GM21526 (cell line): Measurements from ENCODE around the gene ATXN7L3.
"Not testable (repeated sequence)": the region's sequence is repeated elsewhere in the genome, so short reads cannot be mapped to it uniquely, and the experiment has no call there.

ENCODE experiments used
- ATAC-seq: cut with Tn5 transposase; IDR thresholded peaks from one replicate; pipeline ENCODE4 v1.9.1; 2021; ENCODE audit warnings: moderate library complexity; ENCODE audit not compliant: unreplicated experiment, low FRiP score

Gene ATXN7L3, protein sequence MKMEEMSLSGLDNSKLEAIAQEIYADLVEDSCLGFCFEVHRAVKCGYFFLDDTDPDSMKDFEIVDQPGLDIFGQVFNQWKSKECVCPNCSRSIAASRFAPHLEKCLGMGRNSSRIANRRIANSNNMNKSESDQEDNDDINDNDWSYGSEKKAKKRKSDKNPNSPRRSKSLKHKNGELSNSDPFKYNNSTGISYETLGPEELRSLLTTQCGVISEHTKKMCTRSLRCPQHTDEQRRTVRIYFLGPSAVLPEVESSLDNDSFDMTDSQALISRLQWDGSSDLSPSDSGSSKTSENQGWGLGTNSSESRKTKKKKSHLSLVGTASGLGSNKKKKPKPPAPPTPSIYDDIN

DNA sequence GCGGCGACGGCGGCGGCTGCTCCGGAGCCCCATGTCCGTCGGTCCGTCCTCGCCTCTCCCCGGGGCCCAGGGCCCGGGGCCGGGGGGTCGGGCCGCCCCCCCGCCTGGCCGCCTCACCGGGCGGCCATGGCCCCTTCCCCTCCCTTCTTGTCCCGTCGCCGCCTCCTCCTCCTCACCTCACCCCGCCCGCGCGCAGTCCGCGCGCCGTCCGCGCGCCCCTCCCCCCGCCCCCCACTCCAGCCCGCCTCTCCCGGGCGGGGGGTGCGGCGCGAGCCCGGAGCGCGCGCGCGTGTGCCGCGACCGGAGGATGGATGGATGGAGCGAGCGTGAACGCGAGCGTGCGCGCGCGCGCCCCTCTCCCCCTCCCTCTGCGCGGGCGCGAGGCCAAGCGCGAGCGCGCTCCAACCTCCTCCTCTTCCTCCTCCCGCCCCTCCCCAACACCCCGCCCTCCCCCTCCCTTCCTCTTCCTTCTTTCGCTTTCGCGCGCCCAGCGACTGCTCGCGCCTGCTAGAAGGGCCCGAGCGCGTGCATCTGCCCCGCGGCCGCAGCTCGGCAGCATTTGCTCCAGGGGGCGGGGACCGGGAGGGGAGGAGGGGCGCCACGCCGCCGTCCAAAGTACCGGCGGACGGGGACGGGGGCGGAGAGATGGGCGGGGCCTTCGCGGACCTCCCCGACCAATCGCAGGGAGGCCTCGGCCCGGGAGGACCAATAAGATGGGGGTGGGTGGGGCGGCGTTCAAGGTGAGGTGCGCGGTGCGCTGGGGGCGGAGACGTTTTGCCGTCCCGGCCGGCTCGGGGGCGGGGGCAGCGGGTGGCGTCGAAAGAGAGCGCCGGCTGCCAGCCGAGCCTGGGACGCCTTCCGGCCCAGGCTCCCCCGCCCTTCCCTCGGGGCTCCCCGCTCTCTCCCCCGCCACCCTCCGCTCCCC is at the start of gene ATXN7L3:
Gene ATXN7L3 (minus strand): TSS at position 332 of the 925 bp plus-strand sequence. CDS start 1,814 bp downstream, outside the sequence.
- peak; percentile 54 for ATAC-seq

DNA sequence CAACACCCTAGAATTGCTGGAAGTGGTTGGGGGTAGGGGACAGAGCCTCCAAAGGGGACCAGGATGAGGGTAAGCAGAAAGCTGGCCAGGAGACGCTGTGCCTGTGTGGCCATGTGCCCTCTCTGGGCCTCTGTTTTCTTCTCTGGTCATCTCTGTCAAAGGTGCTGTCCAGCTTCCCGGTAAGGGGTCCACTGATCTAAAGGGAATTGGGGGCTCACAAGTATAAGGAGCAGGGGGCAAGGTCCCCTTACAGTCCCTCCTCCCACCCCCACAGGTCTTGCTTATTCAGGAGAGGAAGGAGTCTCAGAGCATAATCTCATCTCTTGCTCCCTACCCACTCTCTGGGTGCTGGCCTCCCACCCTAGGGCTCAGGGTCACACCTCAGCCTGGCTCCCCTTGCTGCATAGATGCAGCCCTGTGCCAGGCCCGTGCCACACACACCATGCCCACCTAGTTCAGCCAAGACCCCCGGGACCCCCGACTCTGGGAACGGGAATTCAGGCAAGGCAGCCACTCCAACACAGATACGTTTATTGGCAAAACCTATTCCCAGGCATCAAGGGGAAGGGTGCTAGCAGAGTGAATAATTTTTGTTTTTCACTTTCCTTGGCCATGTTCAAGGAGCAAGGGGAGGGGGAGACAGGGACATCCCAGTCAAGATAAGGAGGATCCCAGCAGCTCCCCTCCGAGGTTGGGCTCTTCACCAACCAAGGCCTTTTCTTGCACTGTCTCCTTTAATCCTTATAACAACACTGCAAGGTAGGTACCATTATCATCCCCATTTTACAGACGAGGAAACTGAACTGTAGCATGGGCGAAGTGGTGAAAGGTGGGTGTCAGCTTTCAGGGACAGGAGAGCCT is 48.4 kb upstream of the ATXN7L3 start:
- ATAC-seq, result no peak

DNA sequence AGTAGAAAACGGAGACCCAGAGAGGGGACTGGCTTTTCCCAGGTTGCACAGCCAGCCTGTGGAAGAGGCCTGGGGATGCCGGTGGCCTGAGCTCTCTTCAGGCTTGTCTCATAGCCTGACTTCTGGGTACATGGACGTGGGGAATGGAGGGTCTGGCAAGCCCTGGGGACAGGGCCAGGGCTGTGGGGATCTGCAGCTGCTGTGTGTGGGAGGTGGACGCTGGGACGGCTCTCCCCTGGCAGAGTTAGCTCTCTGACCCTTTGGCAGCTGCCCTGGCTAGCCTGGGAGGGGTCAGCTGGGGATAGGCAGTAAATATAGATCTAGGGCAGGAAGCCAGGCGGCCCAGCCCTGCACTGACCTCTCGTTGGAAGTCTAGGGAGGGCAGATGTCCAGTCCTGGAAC is 47.8 kb upstream of the ATXN7L3 start:
- ATAC-seq, result no peak

DNA sequence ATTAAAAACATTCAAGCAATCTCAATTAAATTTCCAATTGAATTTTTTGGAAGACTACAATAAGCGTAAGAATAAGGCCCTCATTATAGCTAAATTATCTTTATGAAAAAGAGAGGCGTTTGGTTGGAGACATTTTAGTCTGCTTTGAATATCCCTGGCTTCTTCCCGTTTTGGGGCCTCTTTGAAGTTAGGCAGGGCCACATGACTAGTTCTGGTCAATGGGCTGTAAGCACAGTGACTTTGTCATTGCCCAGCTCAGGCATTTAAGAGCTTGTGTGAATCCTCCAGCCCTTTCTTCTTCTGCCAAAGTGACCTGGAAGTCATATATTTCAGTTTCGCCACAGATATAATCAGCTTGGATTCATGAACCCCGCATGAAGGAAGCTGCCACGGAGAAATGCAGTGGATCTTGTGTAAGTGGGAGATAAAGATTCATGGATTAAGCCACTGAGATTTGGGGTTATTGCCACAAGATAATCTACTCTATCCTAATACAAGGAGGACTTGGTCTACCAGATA is 41.5 kb upstream of the ATXN7L3 start:
- ATAC-seq, result no peak

DNA sequence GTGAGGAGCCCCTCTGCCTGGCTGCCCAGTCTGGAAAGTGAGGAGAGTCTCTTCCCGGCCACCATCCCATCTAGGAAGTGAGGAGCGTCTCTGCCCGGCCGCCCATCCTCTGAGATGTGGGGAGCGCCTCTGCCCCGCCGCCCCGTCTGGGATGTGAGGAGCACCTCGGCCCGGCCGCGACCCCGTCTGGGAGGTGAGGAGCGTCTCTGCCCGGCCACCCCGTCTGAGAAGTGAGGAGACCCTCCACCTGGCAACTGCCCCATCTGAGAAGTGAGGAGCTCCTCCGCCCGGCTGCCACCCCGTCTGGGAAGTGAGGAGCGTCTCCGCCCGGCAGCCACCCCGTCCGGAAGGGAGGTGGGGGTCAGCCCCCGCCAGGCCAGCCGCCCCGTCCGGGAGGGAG is 38.2 kb upstream of the ATXN7L3 start:
- ATAC-seq, result not testable (repeated sequence)

DNA sequence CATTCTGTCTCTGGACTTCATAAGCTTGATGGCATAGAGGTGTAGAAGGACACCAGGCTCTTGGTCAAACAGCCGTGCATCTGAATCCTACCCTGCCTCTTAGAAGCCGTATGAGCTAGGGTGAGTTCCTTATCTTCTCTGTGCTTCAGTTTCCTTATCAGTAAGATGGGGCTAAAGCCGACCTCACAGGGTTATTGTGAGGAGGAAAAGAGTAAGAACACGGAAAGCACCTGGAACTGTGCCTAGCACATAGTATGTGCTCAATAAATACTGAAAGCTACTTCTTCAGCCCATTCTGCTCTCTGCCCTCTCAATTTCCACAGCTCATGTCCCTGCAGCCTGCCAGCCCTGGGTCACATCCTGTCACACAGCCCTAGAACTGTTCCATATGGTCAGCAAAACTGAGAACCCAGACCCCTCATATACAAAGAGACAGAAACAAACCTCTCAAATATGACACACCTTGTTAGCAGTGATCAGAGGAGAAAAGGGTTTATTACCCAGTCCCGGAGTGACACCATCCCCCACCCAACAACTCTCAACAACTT is 36.8 kb upstream of the ATXN7L3 start:
- ATAC-seq, result no peak

DNA sequence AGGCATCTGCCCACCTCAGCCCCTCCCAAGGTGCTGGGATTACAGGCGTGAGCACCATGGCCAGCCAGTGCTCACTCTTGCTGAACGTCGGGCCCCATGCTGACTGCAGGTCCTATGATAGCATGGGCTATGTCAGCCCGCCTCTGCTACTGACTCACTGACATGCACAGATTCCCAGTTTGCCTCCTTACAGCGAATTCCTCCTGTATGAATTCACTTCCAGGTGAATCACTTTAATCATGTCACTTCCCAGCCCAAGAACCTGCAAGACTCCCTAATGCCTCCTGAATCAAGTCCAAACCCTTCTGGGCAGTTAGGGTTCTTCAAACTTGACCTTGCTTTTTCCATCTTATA is 35.9 kb upstream of the ATXN7L3 start:
- no peak for ATAC-seq

DNA sequence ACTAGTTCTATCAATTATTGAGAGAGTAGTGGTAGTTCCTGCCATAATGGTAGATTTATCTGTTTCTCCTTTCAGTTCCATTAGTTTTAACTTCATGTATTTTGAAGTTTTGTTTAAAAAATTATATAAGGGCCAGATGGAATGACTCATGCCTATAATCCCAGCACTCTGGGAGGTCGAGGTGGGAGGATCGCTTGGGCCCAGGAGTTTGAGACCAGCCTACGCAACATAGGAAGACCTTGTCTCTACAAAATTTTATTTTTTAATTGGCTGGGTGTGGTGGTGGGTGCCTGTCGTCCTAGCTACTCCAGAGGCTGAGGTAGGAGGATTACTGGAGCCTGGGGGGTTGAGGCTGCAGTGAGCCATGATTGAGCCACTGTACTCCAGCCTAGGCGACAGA is 33.9 kb upstream of the ATXN7L3 start:
- ATAC-seq, result no peak

DNA sequence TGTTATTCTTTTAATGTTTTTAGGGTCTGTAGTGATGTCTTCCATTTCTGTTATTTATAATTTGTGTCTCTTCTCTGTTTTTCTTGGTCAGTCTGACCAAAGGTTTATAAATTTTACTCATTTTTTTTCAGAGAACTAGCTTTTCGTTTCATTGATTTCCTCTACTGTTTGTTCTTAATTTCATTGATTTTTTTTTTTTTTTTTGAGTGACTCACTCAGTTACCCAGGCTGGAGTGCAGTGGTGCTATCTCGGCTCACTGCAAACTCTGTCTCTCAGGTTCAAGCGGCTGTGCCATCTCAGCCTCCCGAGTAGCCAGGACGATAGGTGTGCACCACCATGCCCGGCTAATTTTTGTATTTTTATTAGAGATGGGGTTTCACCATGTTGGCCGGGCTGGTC is 32.4 kb upstream of the ATXN7L3 start:
- no peak for ATAC-seq

DNA sequence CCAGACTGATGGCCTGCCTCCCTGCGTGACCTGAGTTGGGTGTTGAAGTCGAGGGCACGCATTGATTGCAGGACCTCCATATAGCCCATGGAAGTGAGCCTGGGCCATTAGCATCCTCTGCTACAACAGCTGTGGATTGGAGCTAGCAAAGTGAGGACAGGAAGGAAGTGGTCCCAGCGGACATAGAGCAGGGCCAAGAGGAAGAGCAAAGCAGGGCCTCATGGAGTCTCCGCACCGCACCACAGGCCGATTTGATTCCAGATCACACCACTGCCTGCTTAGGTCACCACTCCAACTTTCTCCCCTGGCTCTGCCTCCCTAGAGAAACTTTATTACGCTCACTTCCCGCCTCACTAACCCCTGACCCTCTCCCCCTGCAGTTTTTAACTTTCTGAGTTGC is 30.5 kb upstream of the ATXN7L3 start:
- no peak for ATAC-seq

DNA sequence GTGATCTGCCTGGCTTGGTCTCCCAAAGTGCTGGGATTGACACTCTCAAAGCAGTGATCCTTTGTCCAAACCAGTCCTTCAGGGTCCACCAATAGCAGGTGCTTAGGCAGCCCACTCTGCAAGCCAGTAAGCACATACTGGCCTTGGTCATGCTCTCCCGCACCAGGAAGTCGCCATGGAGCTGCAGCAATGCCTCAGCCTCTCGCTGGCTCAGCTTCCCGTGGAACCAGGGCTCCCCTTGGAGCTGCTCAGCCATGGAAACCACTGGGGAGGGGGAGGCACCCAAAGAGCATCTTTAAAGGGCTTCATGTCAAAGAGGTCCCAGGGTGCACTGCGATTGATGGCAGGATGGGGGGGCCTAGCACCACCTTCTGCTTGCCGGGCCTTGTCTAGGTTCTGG is 29.4 kb upstream of the ATXN7L3 start:
- ATAC-seq, result no peak

DNA sequence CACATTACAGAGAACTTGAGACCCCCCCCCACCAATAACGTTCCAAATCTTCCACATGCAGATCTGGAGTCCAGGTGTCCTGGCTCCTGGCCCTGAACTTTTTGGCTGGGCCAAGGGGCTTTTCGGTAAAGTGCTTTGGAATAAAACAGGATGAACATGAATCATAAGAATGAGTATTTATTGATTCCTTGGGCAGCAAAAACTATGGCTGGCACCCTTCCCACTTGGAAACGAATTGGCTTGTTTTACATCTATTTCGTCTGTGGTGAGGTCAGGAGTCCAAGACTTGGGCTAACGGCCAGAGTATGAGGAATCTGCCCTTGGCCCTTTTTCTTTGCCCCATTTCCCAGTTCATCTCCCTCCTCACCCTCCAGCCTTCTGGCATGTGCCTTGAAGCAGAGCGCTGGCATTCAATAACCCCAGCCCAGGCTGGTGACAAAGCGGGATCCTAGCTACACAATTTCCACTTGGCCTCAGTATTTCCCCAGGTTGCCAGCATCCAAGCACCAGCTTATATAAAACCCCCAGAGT is 23.9 kb upstream of the ATXN7L3 start:
- no peak for ATAC-seq

DNA sequence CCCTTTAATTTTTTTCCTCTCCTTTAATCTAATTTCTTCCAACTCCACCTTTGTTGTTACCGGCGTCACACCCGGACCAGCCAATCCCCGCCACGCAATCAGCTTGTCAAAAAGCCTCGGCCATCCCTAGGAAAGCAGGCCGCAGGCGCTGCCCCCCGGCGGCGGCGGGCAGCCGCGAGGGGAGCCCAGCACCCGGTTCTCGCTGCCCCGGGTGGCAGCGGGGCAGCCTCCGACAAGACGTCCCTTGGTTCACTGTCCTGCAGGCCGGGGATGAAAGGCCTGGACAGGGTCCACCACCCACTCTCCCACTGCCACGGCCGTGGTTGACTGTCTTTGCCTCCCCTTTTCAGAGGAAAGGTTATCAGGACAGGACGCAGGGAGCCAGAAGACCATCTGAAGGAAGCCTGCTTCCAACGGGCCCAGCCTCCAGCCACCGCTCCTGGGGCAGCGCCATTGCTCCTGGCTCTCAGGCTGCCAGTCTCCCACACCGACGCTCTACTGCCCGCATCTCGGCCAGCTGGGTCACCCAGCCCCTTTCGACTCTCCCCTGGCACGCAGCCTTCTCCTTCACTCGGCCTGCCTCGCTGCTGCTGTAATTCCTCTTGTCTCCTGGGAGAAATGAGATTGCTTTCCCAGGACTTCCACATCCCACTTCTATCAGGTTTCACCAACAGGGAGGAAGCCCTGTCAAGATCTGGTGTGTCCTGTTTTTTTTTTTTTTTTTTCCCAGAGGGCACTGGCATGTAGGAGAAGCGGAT is 22.6 kb upstream of the ATXN7L3 start:
- no peak for ATAC-seq

DNA sequence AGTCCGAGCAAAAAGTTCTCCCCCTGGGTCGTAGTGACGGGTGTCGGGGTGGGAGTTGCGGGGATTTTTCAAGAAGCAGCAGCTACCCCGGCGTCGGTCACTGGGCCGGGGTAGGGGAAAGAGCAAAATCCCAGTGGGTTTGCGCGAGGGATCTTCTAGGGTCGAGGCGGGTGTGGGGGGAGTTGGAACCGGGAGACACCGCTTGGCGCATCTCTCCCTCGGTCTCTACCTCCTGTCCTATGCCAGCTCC is 22.1 kb upstream of the ATXN7L3 start:
- ATAC-seq, result no peak

DNA sequence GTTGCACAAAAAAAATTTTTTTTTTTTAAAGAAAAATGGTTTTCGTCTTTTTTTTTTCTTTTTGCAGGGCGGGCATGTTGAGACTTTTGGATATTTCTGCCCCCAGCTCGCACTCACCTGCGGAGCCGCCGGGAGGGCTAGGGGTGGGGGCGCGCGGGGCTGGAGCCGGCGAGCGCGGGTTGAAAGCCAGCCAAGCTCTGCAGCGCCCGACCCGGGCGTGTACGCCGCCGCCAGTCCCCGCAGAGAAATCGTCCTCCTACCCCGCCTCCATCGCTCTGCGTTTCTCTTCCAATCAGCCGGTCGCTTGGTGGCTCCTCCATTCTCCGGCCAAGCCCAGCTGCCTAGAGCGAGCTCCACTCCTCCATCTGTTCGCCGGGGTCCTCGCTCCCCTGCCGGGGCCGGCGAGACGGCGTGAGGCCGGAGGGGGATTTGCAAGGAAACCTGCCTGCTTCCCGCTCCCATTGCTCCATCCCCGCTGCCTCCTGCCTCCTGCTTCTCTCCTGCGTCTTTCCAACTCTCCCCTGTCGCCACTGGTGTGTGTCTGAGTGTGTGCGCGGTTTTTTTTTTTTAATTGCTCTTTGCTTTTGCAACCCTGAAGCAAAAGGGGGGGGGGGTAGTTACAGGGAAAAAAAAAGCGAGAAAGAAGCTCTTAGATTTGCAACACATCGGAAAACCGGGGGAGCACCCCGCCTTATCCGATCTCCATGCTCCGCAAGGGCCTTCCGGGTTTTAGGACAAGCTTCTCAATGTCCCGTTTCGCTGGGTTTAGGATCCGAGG is 21.6 kb upstream of the ATXN7L3 start:
- ATAC-seq, result no peak

DNA sequence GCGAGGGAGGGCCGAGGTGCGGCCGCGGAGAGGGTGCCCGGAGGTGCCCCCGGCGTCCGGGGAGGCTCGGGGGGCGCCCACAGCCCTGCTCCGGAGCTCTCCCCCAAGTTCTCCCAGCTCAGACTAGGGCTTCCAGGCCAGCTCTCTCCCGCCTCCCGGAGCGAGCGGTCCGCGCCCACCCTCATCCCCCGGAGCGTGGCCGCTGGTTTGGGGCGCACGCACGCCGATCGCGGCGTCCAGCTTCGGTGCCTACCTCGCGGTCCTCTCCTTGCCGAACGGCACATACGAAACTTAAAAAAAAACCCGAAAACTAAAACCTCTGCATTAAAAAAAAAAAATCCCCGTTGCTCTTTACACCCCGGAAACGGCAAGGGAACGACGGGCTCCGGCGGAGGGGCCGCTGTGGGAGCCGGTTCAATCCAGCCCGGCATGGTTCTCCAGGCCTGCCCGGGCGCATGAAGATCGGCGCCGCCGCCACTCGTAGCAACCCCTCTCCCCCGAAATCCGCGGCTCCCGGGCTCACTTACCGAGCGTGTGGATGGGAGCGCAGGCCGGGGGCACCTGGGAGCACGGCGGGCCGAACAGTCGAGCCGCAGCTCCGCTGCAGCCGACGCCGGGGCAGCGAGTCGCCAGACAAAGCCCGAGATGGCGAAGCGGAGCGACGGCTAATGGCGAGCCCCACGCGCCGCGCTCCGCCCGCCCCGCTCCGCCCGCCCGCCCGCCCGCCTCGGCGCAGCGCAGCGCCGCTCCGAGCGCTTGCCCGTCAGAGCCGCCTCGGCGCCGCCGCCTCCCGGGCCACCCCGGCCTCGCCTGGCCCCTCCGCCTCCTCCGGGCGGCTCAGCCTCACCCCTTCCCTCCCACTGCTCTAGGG is 20.8 kb upstream of the ATXN7L3 start:
- no peak for ATAC-seq

DNA sequence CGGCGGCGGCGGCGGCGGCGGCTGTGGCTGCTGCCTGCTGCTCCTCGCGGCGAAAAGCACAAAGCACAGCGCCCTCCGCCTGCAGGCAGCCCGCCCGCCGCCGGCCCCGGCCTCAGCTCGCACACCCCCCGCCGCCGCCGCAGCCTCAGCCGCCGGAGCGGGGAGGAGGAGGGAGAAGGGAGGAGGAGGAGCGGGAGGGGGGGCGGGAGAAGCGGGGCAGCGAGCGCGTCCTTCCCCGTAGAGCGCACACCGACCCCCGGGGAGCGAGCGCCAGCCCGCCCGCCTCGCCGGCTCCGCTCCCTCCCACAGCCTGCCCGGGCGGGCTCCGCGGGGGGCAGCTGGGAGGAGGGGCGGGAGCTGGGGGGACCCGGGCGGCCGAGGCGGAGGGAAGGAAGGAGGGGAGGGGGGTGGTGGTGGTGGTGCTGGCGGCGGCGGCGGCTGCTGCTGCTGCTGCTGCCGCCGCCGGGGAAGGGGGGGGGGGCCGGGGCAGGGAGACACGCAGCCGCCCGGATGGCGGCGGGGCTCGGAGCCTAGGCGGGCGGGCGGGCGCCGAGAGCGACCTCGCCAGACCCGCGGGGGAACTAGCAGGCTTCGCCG is 20.0 kb upstream of the ATXN7L3 start, which contains the start of gene UBTF:
Gene UBTF (minus strand): TSS at position 60 of the 597 bp plus-strand sequence. CDS start 1,446 bp downstream, outside the sequence.
- ATAC-seq, result no peak
